ENCODE results near the gene PTPN14. TPM values are rescaled to one million over a fixed set of nuclear protein-coding genes. Genes with fewer than 3 reads are reported as not detected.
"Not testable (repeated sequence)": the region's sequence is repeated elsewhere in the genome, so short reads cannot be mapped to it uniquely, and the experiment has no call there.

Gene PTPN14
- polyA plus RNA-seq, 3 donors from 2014 or later: 0.04 TPM; not detected in 2

DNA sequence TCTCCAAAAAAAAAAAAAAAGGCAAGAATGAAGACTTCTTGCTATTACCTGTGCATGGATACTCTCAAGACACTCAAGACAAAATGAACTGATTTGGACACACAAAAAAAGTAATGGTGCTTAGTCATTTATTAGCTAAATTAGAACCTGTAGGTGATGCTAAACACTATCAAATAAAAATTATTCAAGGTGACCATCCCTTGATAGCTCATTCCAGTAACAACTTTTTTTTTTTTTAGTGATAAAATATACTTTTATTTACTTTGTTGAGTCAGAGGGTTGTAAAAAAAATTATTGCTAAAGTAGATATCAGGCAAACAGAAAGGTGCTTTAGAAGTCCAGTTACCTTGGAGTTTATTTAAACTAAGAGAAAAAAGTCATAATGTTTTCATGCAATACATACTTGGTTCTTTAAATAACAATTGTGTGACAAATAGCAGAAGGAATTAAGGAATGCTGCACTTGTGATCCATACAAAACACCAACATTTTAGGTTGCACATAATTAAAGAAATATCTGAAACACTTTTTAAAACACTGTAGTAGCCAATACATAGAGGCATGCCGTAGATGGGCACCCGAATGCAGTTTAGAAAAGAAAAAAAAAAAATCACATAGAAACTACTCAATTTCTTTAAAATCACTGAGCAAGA, 69.3 kb downstream of the PTPN14 start:
- DNase-seq, H3K9me3 Mint-ChIP-seq, H3K27ac Mint-ChIP-seq: not testable (repeated sequence)

GRCh38 chr1:214476986-214477870, 74.2 kb downstream of the PTPN14 start:
- H3K4me3 Mint-ChIP-seq: no peak overlapping the region
- H3K27ac Mint-ChIP-seq: no peak overlapping the region
- H3K9me3 Mint-ChIP-seq: no peaks in the 10 kb centered on the region
- no peaks in the 10 kb centered on the region for H3K4me1 Mint-ChIP-seq
- no peak for DNase-seq
- no peaks in the 10 kb centered on the region for H3K36me3 Mint-ChIP-seq
- H3K27me3 Mint-ChIP-seq (ENCODE audit: low read depth in 3 of 3): peaks cover 4 to 12% (median 5%) of the 10 kb centered on the region in 3 donors

More for the DNA sequence above, 69.3 kb downstream of the PTPN14 start:
- H3K4me1 Mint-ChIP-seq; H3K27me3 Mint-ChIP-seq (ENCODE audit: low read depth in 3 of 3); H3K4me3 Mint-ChIP-seq; H3K36me3 Mint-ChIP-seq: not testable (repeated sequence)

DNA sequence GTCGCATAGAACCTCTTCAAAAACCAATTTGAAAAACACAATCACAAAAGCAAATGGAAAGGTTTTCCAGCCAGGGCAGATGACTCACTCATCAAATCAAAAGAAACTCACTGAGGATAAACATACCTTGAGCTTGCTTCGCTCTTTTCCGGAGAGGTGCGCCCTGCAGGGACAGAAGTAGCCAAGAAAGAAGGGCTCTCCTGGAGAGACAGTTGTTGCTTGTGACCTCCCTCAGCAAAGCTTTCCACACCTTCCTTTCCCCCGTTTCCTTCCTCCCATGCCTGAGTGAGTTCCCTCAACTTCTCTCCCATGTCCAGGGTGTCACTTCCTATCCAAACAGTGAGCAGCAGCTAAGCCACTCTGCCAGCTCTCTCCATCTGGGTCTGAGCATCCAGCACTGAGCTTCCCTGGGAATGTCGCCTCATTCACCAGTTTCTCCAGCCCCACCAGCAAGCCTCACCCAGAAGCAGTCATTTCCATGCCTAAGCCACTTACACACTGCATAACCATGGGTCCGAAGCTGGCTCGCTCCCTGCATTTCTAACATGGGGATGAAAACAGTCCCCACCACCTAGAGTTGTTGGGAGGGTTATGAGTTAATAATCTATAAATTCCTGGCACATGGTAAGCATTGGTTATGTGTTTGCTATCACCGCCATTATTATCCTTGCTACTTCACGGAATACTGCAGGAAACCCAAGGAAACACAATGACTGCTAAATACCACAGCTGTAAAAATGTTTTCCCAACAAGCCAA, 75.0 kb downstream of the PTPN14 start:
- Mint-ChIP-seq H3K4me1 (no peaks in the 10 kb centered on the region), H3K9me3 (no peaks in the 10 kb centered on the region), H3K36me3 (no peaks in the 10 kb centered on the region), H3K4me3 (no peak overlapping the region), H3K27ac (no peak overlapping the region), H3K27me3 (ENCODE audit: low read depth in 3 of 3) (peaks cover 4 to 12% (median 5%) of the 10 kb centered on the region in 3 donors)
- DNase-seq: no peak

DNA sequence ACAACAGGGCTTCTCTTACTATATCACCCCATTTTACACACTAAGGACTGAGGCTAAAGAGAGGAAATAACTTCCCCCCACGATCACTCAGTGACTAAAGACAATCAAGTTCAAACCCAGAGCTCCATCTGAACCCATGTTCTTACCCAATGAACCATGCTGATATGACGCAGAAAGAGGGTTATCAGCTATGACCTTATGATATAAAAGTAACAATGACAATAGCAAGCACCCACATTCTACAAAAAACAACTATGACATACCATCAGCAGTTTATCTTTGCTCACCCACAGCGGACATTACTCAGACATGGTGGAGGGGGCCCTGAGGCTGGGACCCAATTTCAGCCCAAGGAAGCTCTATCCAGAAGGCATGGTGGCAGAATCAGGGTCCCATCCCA, 75.7 kb downstream of the PTPN14 start:
- Mint-ChIP-seq H3K36me3 (no peaks in the 10 kb centered on the region), H3K4me1 (no peaks in the 10 kb centered on the region), H3K27me3 (ENCODE audit: low read depth in 3 of 3) (peaks cover 4 to 9% (median 5%) of the 10 kb centered on the region in 3 donors), H3K4me3 (no peak overlapping the region), H3K9me3 (no peaks in the 10 kb centered on the region), H3K27ac (no peak overlapping the region)
- no peak for DNase-seq

DNA sequence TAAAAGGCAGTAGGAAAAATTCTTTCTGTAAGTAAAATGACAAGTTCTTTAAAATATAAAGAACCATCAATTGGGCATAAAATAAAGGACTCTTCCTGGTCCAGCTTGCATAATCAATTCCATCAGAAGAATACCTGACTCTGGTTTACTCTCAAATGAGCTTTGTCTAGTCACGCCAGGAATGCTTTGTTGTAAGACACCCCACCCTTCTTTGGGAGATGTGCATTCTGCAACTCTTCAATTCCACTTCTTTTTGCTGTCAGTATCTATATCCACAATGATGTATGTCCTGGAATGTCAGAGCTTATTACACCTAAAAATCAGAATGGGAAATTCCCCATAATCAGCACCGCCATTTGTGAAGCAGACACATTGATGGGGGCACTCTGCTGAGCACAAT, 76.1 kb downstream of the PTPN14 start:
- Mint-ChIP-seq H3K27me3 (ENCODE audit: low read depth in 3 of 3) (peaks cover 4 to 7% (median 5%) of the 10 kb centered on the region in 3 donors), H3K4me3 (no peak overlapping the region), H3K9me3 (no peaks in the 10 kb centered on the region), H3K27ac (no peak overlapping the region), H3K4me1 (no peaks in the 10 kb centered on the region), H3K36me3 (no peaks in the 10 kb centered on the region)
- DNase-seq: no peak

- Mint-ChIP-seq H3K9me3 (no peaks in the 10 kb centered on the region), H3K27ac (no peak overlapping the region), H3K4me3 (no peak overlapping the region), H3K36me3 (no peaks in the 10 kb centered on the region), H3K27me3 (ENCODE audit: low read depth in 3 of 3) (peaks cover 4 to 7% (median 5%) of the 10 kb centered on the region in 3 donors), H3K4me1 (no peaks in the 10 kb centered on the region)
- no peak for DNase-seq
Measured at GRCh38 chr1:214474467-214474866, 76.9 kb downstream of the PTPN14 start.

- Mint-ChIP-seq H3K9me3 (no peaks in the 10 kb centered on the region), H3K27me3 (ENCODE audit: low read depth in 3 of 3) (peaks cover 4 to 10% (median 7%) of the 10 kb centered on the region in 3 donors), H3K36me3 (no peaks in the 10 kb centered on the region), H3K4me1 (no peaks in the 10 kb centered on the region), H3K4me3 (no peak overlapping the region), H3K27ac (no peak overlapping the region)
- no peak for DNase-seq
Measured at GRCh38 chr1:214473862-214474261, 77.5 kb downstream of the PTPN14 start.

DNA sequence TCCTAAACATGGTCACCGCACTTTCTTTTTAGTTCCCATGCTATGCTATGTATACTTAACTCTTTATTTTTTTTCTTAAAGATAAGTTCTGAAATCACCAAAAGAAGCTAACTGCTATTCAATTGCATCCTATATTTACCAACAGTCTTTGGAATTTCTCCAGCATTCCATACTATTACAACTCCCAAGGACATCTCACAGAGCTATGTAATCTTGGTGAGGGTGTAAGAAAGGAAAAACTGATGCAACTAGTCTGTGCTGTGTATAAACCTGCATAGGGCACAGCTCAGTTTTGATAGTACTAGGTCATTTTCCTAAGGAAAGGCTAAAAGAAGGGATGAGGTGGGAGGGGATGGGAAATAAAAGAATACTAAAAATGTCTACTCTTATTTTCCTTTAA, 78.0 kb downstream of the PTPN14 start:
- Mint-ChIP-seq H3K36me3 (no peaks in the 10 kb centered on the region), H3K4me3 (no peak overlapping the region), H3K9me3 (no peaks in the 10 kb centered on the region), H3K27ac (no peak overlapping the region), H3K4me1 (no peaks in the 10 kb centered on the region), H3K27me3 (ENCODE audit: low read depth in 3 of 3) (peaks cover 4 to 13% (median 7%) of the 10 kb centered on the region in 3 donors)
- DNase-seq: no peak

DNA sequence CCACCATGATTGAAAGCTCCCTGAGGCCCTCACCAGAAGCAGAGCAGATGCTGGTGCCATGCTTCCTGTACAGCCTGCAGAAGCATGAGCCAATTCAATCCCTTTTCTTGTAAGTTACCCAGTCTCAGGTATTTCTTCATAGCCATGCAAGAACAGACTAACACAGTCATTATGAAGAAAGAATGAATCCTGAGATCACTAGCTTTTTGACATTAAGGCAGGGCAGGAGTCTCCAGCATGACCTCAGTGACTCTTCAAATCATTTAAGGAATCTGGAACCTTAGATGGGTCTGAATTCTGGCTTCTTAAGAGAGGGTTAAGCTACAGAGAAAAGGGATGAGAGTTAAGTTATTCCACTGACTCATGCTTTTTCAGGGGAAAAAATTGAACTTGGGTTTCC, 79.0 kb downstream of the PTPN14 start:
- H3K4me3 Mint-ChIP-seq: no peak overlapping the region
- H3K27ac Mint-ChIP-seq: no peak overlapping the region
- H3K9me3 Mint-ChIP-seq: no peaks in the 10 kb centered on the region
- peaks cover 4 to 19% (median 7%) of the 10 kb centered on the region in 3 donors for H3K27me3 Mint-ChIP-seq (ENCODE audit: low read depth in 3 of 3)
- DNase-seq: no peak
- H3K36me3 Mint-ChIP-seq: no peaks in the 10 kb centered on the region
- H3K4me1 Mint-ChIP-seq: no peaks in the 10 kb centered on the region

- Mint-ChIP-seq H3K4me1 (no peaks in the 10 kb centered on the region), H3K36me3 (no peaks in the 10 kb centered on the region), H3K4me3 (no peak overlapping the region), H3K9me3 (no peaks in the 10 kb centered on the region), H3K27me3 (ENCODE audit: low read depth in 3 of 3) (peaks cover 5 to 24% (median 8%) of the 10 kb centered on the region in 3 donors), H3K27ac (no peak overlapping the region)
- no peak for DNase-seq
Measured at GRCh38 chr1:214471458-214471857, 79.9 kb downstream of the PTPN14 start.

DNA sequence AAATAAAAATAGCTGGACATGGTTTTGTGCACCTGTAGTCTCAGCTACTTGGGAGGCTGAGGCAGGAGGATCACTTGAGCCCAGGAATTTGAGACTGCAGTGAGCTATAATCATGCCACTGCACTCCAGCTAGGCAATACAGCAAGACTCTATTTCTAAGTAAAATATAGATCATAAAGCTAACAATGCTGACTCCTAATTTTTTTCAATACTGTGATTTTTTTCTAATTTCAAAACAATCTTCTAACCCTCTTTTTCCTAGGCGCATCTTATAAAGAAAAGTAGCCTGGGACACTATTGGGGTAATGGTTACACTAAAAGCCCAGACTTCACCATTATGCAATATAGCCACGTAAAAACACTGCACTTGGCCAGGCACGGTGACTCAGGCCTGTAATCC, 81.3 kb downstream of the PTPN14 start:
- no peaks in the 10 kb centered on the region for H3K9me3 Mint-ChIP-seq

DNA sequence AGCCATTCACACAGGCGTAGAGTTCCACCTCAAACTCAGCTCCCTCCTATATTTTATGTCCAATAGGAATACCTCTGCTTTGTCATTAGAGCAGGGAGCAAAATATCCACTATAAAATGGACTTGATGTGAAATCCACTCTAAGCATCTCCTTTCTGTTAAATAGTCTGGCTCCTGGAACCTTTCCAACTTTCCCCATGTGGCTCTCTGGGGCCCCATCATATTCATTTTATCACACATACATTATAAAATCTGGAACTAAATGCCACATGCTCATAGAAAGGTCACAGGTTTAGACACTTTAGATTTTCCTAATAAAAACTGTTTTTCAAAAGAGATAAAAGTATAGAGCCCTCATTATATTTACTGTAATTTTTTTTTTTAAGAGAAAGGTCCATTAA, 82.1 kb downstream of the PTPN14 start:
- DNase-seq: no peak
- H3K27ac Mint-ChIP-seq: no peak overlapping the region
- H3K36me3 Mint-ChIP-seq: no peaks in the 10 kb centered on the region
- no peaks in the 10 kb centered on the region for H3K9me3 Mint-ChIP-seq
- H3K4me3 Mint-ChIP-seq: no peak overlapping the region
- peaks cover 3 to 19% (median 3%) of the 10 kb centered on the region in 3 donors for H3K27me3 Mint-ChIP-seq (ENCODE audit: low read depth in 3 of 3)
- H3K4me1 Mint-ChIP-seq: no peaks in the 10 kb centered on the region

More for the DNA sequence above, 81.3 kb downstream of the PTPN14 start:
- no peaks in the 10 kb centered on the region for H3K36me3 Mint-ChIP-seq
- no peaks in the 10 kb centered on the region for H3K4me1 Mint-ChIP-seq
- H3K4me3 Mint-ChIP-seq: no peak overlapping the region
- DNase-seq: no peak
- peaks cover 2 to 18% (median 3%) of the 10 kb centered on the region in 3 donors for H3K27me3 Mint-ChIP-seq (ENCODE audit: low read depth in 3 of 3)
- no peak overlapping the region for H3K27ac Mint-ChIP-seq

DNA sequence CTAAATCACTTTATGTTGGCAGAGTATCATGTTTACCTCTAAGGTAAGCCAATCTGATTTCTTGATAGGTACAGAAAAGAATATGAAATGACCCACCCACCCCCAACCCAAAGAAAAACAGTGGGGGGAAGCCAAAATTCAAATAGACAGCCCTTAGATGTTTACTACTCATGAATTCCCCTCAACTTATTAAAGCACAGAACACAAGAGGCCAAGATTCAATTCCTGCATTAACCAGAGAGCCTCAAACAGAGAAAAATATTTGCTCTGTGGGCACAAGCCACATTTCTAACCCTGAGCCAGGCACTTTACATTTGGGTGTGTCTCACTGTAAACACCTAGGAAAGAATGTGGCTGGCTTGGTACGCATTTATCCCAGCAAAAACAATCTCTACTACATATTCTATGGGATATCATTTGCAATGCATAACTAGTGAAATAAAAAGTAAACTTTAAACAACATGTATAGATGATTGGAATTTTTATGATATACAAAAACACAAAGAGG, 84.3 kb downstream of the PTPN14 start:
- Mint-ChIP-seq H3K27me3 (ENCODE audit: low read depth in 3 of 3) (peaks cover 3 to 20% (median 4%) of the 10 kb centered on the region in 3 donors), H3K4me1 (no peaks in the 10 kb centered on the region), H3K9me3 (no peaks in the 10 kb centered on the region), H3K27ac (no peak overlapping the region), H3K4me3 (no peak overlapping the region), H3K36me3 (no peaks in the 10 kb centered on the region)
- DNase-seq: no peak
